ENCODE measurements around the gene FOXC1. TPM values are rescaled to one million over a fixed set of nuclear protein-coding genes. Genes with fewer than 3 reads are reported as not detected.

Gene FOXC1
- total and polyA plus RNA-seq, 9 of the 15 experiments (the other 6 are each of a cell fraction or from before 2014, with no cell fraction given), result not detected

DNA sequence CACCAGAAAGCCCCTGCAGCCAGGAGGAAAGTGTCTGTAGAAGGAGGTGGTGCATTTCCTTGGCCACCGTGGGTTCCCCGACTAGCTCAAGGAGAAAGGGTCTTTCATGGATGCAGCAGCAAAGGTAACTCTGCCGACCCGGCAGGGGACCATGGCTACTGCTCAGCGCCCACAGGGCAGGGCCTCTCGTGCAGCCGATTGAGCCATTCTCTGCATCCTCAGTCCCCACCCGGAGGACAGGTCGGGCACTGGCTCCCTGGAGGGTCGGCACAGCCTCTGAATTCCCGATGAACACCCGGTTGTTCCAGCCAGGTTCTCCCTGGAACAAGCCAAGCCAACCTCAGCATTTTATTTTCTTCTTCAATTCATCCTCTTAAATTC, 24.1 kb upstream of the FOXC1 start (continued):
- TF ChIP-seq, protein P1, sequence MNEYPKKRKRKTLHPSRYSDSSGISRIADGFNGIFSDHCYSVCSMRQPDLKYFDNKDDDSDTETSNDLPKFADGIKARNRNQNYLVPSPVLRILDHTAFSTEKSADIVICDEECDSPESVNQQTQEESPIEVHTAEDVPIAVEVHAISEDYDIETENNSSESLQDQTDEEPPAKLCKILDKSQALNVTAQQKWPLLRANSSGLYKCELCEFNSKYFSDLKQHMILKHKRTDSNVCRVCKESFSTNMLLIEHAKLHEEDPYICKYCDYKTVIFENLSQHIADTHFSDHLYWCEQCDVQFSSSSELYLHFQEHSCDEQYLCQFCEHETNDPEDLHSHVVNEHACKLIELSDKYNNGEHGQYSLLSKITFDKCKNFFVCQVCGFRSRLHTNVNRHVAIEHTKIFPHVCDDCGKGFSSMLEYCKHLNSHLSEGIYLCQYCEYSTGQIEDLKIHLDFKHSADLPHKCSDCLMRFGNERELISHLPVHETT (CRISPR knock-in tag; conservative IDR thresholded peaks at IDR 0.05 in 1 of 2, IDR thresholded peaks at IDR 0.05 in 1 of 2), result no peak
- TF ChIP-seq NONO (IDR thresholded peaks at IDR 0.05; ENCODE audit: low read depth in 2 of 2, low read length in 1 of 2) (no peak), PHF21A (IDR thresholded peaks at IDR 0.05; ENCODE audit: borderline replicate concordance, low read depth) (no peak), SIN3B (IDR thresholded peaks at IDR 0.05; ENCODE audit: low read depth) (no peak), ILK (tag; IDR thresholded peaks at IDR 0.05; ENCODE audit: borderline replicate concordance, low read depth) (no peak), DIDO1 (tag; IDR thresholded peaks at IDR 0.05; ENCODE audit: low read depth) (no peak)
- TF ChIP-seq, protein P2, sequence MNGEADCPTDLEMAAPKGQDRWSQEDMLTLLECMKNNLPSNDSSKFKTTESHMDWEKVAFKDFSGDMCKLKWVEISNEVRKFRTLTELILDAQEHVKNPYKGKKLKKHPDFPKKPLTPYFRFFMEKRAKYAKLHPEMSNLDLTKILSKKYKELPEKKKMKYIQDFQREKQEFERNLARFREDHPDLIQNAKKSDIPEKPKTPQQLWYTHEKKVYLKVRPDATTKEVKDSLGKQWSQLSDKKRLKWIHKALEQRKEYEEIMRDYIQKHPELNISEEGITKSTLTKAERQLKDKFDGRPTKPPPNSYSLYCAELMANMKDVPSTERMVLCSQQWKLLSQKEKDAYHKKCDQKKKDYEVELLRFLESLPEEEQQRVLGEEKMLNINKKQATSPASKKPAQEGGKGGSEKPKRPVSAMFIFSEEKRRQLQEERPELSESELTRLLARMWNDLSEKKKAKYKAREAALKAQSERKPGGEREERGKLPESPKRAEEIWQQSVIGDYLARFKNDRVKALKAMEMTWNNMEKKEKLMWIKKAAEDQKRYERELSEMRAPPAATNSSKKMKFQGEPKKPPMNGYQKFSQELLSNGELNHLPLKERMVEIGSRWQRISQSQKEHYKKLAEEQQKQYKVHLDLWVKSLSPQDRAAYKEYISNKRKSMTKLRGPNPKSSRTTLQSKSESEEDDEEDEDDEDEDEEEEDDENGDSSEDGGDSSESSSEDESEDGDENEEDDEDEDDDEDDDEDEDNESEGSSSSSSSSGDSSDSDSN (IDR thresholded peaks at IDR 0.05; ENCODE audit: borderline replicate concordance in 1 of 2, low read depth in 2 of 2, low read length in 2 of 2), result no peak
- TF ChIP-seq, protein P3, sequence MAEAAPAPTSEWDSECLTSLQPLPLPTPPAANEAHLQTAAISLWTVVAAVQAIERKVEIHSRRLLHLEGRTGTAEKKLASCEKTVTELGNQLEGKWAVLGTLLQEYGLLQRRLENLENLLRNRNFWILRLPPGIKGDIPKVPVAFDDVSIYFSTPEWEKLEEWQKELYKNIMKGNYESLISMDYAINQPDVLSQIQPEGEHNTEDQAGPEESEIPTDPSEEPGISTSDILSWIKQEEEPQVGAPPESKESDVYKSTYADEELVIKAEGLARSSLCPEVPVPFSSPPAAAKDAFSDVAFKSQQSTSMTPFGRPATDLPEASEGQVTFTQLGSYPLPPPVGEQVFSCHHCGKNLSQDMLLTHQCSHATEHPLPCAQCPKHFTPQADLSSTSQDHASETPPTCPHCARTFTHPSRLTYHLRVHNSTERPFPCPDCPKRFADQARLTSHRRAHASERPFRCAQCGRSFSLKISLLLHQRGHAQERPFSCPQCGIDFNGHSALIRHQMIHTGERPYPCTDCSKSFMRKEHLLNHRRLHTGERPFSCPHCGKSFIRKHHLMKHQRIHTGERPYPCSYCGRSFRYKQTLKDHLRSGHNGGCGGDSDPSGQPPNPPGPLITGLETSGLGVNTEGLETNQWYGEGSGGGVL (CRISPR knock-in tag; IDR thresholded peaks at IDR 0.05), result no peak
- TF ChIP-seq, protein P4, sequence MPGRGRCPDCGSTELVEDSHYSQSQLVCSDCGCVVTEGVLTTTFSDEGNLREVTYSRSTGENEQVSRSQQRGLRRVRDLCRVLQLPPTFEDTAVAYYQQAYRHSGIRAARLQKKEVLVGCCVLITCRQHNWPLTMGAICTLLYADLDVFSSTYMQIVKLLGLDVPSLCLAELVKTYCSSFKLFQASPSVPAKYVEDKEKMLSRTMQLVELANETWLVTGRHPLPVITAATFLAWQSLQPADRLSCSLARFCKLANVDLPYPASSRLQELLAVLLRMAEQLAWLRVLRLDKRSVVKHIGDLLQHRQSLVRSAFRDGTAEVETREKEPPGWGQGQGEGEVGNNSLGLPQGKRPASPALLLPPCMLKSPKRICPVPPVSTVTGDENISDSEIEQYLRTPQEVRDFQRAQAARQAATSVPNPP (IDR thresholded peaks at IDR 0.05; ENCODE audit: borderline replicate concordance, insufficient read depth, insufficient read length), result no peak

All from K562 (cell line).